Measurements from ENCODE around the gene ZNF662.

The ZNF662 gene
- long read RNA-seq, result 0 reads

GRCh38 chr3:42906070-42906847 is at the start of gene ZNF662:
TSS of gene ZNF662 (plus strand) at chr3:42906142. CDS start at chr3:42908115, 1,973 bp downstream.
- Histone ChIP-seq H3K4me3 (replicated peaks; ENCODE audit: insufficient read depth, low read length) (no peak within 1 kb of the TSS), H3K27me3 (ENCODE audit: insufficient read depth, poor library complexity, severe bottlenecking) (peaks cover 31% of the 10 kb centered on the region), H3K27ac (replicated peaks) (no peak within 1 kb of the TSS)
- DNase-seq (ENCODE audit: low read depth in 1 of 2, low spot score in 1 of 2), result no peak
- TF ChIP-seq REST (IDR thresholded peaks at IDR 0.05; ENCODE audit: insufficient replicate concordance, low read depth), result no peak
- no peak for TF ChIP-seq POLR2AphosphoS5 (IDR thresholded peaks at IDR 0.05; ENCODE audit: low read depth)
- TF ChIP-seq SPI1 (IDR thresholded peaks at IDR 0.05; ENCODE audit: borderline replicate concordance, low read depth), result no peak
- TF ChIP-seq GABPA (IDR thresholded peaks at IDR 0.05; ENCODE audit: low read depth), result no peak
- TF ChIP-seq, protein P1, sequence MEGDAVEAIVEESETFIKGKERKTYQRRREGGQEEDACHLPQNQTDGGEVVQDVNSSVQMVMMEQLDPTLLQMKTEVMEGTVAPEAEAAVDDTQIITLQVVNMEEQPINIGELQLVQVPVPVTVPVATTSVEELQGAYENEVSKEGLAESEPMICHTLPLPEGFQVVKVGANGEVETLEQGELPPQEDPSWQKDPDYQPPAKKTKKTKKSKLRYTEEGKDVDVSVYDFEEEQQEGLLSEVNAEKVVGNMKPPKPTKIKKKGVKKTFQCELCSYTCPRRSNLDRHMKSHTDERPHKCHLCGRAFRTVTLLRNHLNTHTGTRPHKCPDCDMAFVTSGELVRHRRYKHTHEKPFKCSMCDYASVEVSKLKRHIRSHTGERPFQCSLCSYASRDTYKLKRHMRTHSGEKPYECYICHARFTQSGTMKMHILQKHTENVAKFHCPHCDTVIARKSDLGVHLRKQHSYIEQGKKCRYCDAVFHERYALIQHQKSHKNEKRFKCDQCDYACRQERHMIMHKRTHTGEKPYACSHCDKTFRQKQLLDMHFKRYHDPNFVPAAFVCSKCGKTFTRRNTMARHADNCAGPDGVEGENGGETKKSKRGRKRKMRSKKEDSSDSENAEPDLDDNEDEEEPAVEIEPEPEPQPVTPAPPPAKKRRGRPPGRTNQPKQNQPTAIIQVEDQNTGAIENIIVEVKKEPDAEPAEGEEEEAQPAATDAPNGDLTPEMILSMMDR (IDR thresholded peaks at IDR 0.05; ENCODE audit: insufficient read depth, low read length), result no peak

- H3K4me3 ChIP-seq (replicated peaks; ENCODE audit: insufficient read depth, low read length), result no peak overlapping the region
- no peak for DNase-seq (ENCODE audit: low read depth in 1 of 2, low spot score in 1 of 2)
- no peak for TF ChIP-seq SPI1 (IDR thresholded peaks at IDR 0.05; ENCODE audit: borderline replicate concordance, low read depth)
- no peak for TF ChIP-seq GABPA (IDR thresholded peaks at IDR 0.05; ENCODE audit: low read depth)
- TF ChIP-seq POLR2AphosphoS5 (IDR thresholded peaks at IDR 0.05; ENCODE audit: low read depth), result no peak
- TF ChIP-seq, protein P1 (IDR thresholded peaks at IDR 0.05; ENCODE audit: insufficient read depth, low read length), result no peak
- TF ChIP-seq REST (IDR thresholded peaks at IDR 0.05; ENCODE audit: insufficient replicate concordance, low read depth), result no peak
- no peaks in the 10 kb centered on the region for H3K27me3 ChIP-seq (ENCODE audit: insufficient read depth, poor library complexity, severe bottlenecking)
- H3K27ac ChIP-seq (replicated peaks), result no peak overlapping the region
Measured at GRCh38 chr3:42856544-42856943, 49.4 kb upstream of the ZNF662 start.

DNA sequence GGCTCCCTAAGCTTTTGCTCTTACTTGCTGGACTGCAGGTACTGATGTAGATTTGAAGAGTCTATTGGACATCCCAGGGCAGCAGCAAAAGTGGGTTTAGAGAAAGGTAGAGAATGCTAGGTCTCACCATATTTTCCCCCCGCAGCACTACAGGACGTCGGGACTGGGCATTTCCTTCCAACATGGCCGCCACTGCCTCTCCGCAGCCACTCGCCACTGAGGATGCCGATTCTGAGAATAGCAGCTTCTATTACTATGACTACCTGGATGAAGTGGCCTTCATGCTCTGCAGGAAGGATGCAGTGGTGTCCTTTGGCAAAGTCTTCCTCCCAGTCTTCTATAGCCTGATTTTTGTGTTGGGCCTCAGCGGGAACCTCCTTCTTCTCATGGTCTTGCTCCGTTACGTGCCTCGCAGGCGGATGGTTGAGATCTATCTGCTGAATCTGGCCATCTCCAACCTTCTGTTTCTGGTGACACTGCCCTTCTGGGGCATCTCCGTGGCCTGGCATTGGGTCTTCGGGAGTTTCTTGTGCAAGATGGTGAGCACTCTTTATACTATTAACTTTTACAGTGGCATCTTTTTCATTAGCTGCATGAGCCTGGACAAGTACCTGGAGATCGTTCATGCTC is 41.5 kb upstream of the ZNF662 start:
- no peak for DNase-seq (ENCODE audit: low read depth in 1 of 2, low spot score in 1 of 2)
- no peak overlapping the region for H3K4me3 ChIP-seq (replicated peaks; ENCODE audit: insufficient read depth, low read length)
- no peak for TF ChIP-seq REST (IDR thresholded peaks at IDR 0.05; ENCODE audit: insufficient replicate concordance, low read depth)
- TF ChIP-seq GABPA (IDR thresholded peaks at IDR 0.05; ENCODE audit: low read depth), result no peak
- TF ChIP-seq, protein P1 (IDR thresholded peaks at IDR 0.05; ENCODE audit: insufficient read depth, low read length), result no peak
- TF ChIP-seq POLR2AphosphoS5 (IDR thresholded peaks at IDR 0.05; ENCODE audit: low read depth), result no peak
- no peak for TF ChIP-seq SPI1 (IDR thresholded peaks at IDR 0.05; ENCODE audit: borderline replicate concordance, low read depth)
- H3K27me3 ChIP-seq (ENCODE audit: insufficient read depth, poor library complexity, severe bottlenecking), result no peaks in the 10 kb centered on the region
- H3K27ac ChIP-seq (replicated peaks), result no peak overlapping the region

Data from HL-60 (cell line).